Measurements from ENCODE around the gene TRIML1.
"Not testable (repeated sequence)": the region's sequence is repeated elsewhere in the genome, so short reads cannot be mapped to it uniquely, and the experiment has no call there.

The TRIML1 gene

GRCh38 chr4:188154668-188155405 is 15.6 kb downstream of the TRIML1 start:
- DNase-seq: no peak

- DNase-seq: no peak
Observed at GRCh38 chr4:188158336-188158735, 19.1 kb downstream of the TRIML1 start.

DNA sequence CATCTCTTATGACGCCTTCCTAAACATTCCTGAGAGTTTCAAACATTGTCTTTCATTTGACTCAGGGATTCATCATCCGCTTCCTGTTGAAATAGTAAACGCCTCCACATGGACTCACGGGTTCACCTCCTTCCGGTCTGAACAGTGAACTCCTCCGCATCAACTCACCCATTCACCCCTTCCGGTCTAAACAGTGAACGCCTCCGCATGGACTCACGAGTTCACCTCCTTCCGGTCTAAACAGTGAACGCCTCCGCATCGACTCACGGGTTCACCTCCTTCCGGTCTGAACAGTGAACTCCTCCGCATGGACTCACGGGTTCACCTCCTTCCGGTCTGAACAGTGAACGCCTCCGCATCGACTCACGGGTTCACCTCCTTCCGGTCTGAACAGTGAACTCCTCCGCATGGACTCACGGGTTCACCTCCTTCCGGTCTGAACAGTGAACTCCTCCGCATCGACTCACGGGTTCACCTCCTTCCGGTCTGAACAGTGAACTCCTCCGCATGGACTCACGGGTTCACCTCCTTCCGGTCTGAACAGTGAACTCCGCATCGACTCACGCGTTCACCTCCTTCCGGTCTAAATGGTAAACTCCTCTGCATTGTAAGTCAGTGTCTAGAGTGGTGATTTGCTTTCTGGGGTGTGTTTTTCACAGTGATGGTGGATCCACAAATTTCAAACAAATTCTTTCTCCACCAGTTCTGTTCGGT is 20.4 kb downstream of the TRIML1 start:
- DNase-seq: not testable (repeated sequence)

DNA sequence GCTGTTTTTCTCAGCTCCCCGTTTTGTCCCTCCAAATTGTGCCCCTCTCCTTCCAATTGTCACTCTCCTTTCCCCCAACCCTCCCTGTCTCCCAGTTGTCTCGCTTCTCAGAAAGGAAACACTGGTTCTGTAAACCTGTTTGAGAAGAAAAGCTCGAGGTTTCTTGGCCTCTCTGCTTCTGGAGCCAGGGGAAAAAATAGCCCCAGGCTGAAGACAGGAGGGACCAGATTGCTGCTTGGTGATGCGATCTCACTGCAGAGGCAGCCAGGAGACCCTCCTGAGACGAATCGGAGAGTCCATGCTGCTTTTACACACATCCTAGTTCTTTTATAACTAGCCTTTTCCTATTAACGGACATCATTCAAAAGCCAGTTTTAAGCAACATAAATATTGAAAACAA is 21.2 kb downstream of the TRIML1 start:
- DNase-seq: no peak

- no peak for DNase-seq
Observed at GRCh38 chr4:188161167-188161566, 21.9 kb downstream of the TRIML1 start.

- no peak for DNase-seq
Observed at GRCh38 chr4:188162698-188163097, 23.5 kb downstream of the TRIML1 start.

DNA sequence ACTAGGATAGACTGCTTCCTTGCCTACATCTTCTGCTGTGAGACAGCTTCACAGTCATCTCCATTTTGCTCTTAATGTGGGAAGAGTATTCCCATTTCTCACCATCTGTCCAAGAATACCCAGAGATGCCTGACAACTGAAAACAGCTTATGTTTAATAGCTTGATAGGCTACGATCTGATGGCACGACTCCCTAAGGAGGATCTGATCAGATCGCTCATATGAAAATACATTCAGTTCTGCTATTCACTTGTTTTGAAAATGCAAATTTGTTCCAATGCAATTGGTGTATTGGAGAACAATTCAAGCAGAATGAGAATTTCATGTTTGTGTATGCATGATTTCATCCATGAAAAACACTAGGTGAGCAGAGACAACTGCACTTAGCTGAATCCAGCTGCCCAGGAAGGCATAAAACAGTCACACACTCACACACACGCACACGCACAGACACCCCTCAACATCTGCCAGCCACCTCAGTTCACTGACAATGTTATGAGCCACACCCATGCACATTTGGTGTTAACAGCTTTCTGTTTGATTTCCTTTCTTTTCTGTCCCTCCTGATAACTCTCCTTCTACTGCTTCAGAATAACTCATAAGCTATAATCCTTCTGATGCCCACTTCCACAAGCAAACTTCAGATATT is 29.6 kb downstream of the TRIML1 start:
- DNase-seq: no peak

DNA sequence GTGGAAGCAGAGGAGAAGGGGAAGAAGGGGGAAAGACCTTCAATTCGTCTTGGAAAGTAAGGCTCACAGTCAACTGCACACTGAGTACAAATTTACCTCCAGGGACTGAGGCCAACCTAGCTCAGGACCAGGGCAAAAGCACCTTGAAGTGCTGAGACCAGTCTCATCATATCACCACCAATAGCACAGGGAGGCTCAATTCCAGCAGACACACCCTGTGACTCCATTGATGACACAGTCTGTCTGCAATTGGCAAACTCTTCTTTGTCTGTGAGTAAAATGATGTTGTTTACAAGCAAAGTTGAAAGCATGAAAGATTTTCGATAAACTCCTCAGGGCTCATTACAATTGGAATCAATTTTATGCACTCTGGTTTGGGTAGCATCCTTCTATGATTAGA is 32.3 kb downstream of the TRIML1 start:
- DNase-seq: no peak

- no peak for DNase-seq
Observed at GRCh38 chr4:188175288-188175687, 36.0 kb downstream of the TRIML1 start.

DNA sequence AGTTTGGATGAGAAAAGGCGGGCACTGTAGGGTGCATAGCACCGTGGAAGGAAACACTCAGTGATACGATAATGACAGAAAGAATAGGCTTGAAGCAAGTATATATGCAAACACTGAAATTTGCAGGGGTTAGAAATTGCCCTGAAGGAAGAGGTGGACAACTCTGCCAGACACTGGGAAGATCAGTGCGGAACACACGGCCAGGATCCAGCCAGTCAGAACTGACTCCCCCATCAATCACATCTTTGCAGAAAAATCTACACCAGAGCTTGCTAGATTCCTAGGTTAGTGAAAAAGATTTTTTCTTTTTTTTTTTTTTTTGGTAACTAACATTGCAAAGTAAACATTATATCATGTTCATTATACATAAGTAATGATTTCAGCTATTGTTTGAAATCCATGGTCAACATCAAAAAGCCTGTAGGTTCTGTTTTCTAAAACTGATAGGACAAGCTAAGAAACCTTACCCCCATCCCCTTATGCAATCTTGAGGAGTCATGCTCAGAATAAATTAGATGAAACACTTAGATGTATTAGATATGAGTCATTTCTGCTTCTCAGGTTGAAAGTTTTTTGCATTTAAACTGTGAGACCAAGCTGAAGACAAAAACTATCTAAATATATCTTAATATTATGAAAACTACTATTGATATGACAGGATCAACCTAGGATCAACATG is 38.9 kb downstream of the TRIML1 start:
- DNase-seq: no peak

DNA sequence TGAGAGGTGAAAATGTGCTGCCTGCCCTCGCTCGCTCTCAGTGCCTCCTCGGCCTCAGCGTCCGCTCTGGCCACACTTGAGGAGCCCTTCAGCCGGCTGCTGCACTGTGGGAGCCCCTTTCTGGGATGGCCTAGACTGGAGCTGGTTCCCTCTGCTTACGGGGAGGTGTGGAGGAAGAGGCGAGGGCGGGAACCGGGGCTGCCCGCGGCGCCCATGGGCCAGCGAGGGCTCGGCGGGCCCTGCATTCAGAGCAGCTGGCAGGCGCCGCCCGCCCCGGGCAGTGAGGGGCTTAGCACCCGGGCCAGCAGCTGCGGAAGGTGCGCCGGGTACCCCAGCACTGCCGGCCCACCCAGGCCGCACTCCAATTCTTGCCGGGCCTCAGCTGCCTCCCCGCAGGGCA is 39.6 kb downstream of the TRIML1 start:
- DNase-seq: no peak

- no peak for DNase-seq
Observed at GRCh38 chr4:188187106-188187505, 47.9 kb downstream of the TRIML1 start.

DNA sequence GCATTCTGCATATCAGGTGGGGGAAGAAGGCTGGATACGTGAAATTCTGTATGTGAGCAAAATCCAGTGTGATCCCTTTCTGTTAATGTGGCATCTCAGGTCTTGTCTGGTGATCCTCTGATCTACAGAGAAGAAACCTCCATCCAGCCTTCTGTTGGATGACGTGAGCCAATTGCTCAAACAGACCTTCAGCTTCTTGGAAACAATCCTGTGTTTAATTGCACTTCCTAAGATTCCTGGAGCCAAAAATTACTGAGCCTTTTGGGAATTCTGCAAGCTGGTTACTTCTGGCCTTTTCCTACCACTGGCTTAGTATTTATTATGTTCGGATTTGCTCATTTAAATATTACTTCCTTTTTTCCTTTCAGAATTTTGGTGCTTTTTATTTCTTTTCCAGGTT is 51.2 kb downstream of the TRIML1 start:
- DNase-seq: no peak

- DNase-seq: no peak
Observed at GRCh38 chr4:188194421-188194820, 55.2 kb downstream of the TRIML1 start.

GRCh38 chr4:188195389-188195985 is 56.2 kb downstream of the TRIML1 start:
- no peak for DNase-seq

DNA sequence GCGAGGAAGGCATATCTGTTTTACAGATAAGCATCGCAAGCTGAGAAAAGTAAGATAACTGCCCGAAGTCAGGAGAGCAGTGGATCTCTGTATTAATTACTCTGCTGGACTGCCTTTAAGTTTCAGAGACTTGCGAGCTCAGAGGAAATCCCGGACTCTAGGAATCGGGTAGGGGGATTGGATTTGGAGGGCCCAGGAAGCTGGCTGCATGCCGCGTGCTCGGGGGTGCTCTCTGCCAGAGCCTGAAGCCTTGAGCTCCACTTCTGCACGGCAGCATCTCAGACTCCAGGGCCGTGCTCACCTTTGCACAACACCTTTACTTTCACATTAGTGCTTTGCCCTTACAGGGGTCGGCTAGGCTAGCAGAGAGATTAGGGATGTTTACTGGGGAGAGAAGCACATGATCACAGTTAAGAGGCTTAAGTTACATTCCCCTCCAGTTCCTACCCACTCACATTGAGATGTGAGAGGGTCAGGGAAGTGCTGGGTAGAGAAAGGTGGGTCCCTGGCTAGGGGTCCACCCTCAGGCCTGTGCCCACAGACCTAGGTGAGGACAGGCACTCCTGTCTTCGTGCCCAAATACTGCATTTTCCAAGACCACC is 57.0 kb downstream of the TRIML1 start:
- DNase-seq: no peak
